DMS153 treated with DMSO at 0.1 percent for 48 hours (cell line): ENCODE measurements around the gene RETNLB.
A peak's percentile ranks its signal among the peaks of the same experiment; 100 is the strongest.

Experiments
- DNase-seq: peaks from one replicate; lab custom pipeline; 2025; ENCODE audit not compliant: unreplicated experiment; lab: John Stamatoyannopoulos, UW

The RETNLB gene, protein sequence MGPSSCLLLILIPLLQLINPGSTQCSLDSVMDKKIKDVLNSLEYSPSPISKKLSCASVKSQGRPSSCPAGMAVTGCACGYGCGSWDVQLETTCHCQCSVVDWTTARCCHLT

DNA sequence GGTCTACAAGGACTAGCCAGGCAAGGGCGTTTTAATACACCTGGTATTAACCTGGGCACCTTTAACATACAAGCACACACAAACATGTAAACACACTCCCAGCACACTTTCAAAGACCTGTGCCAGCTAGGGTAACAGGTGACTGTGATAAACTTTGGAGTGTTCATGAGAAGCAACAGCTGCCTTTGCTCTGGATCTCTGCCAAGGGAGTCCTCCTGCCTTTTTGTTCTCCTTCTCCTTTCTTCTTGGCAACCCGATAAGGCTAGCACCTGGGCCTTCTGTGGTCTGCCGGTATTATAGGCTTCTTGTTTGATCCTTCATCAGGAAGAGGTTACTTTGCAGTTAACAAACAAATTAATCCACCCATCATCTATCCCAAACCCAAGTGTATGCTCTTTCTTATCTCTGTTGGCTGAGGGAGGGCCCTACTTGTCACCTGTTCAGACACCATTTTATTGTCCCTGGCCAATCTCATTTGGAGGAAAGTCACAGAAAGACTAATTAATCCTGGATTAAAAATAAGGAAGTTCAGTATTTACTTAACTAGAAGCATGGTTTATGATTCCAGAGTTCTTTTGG, at the start of gene RETNLB:
Gene RETNLB, minus strand, starts transcription at position 7 of the 579 bp plus-strand sequence. CDS start 225 bp downstream, outside the sequence.
- peak; percentile 24 for DNase-seq

DNA sequence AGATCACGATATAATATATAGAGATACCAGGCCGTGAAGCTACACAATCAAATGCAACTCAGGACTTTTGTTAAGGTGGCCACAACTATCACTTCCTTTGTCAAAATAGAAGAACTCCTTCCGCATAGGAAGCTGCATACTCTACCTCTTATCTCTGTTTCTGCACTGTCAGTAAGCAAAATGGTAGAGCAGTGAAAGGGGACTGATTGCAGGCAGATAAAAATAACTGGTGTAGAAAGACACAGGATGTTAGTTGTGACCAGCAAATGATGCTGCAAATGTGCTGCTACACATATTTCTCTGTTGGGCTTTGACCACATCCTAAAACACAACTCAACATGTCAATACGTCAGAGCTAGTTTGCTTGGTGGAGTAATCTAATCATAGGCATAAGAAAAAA, 49.1 kb upstream of the RETNLB start:
- no peak for DNase-seq

DNA sequence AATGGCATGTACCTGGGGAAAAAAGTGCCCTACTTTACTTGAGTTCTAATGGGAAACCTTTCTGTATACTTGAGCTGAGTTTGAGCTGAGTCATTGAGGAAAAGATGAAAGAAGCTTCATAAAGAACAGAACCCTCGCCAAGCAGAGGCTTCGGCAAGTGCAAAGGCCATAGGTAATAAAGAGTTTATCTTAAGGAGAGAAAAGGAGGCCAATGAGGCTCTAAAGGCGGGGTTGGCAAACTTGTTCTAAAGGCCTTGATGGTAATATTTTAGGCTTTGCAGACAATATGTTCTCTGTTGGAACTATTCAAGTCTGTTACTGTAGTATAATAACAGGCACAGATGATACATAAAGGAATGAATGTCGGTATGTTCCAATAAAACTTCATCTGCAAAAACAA, 47.8 kb upstream of the RETNLB start:
- DNase-seq: no peak

DNA sequence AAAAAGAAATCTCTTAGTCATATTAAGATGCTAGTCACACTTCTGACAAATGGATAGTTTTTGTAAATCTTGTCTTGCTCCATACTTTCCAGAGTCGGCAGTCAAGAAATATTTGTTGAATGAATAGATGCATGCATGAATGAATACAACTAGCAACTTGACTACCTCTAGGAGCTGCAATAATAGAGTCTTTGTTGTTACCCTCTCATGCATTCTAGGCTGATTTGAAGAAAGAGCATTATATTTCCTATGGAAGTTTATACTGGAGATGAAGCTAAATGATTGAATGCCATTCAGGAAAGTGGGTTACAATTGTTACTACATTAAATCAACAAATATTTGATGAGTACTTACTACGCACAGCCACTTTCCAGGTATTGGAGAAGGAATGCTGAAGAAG, 47.2 kb upstream of the RETNLB start:
- no peak for DNase-seq

DNA sequence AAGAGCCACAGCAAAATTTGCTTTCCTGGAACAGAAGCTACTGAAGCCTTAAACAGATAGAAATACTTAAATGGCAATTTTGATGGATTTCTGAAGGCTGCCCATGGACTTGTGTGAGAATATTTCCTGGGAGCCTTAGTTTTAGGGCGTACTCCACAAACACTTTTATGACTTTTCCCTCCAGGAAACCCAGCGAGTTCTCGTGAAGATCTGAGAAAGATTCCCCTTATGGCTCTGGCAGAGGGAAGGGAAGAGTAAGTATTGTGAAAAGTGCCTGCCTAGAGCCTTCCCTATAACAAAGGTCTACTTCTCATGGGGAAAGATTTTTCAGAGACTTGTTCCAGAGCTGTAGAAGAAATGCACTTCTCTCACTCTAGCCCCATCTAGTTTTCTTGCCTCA, 34.3 kb upstream of the RETNLB start:
- DNase-seq: no peak

DNA sequence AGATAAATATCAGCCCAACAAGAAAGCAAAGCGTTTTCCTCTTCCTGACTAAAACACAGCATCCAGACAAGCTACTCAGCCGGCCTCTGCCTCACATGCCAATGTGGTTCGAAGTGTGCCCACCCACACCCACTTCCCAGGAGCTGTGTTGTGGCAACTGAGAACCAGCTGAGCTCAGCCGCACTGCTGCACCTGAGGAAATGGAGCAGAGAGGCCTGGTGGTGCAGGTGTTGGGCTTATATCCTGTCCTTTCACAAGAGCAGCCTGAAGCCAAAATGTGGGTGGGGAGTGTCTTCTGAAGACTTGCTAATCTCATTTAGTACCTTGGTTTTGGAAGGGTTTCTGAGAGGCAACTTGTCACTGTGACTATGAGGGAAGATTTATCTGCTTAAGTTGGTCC, 23.0 kb upstream of the RETNLB start:
- DNase-seq: no peak

DNA sequence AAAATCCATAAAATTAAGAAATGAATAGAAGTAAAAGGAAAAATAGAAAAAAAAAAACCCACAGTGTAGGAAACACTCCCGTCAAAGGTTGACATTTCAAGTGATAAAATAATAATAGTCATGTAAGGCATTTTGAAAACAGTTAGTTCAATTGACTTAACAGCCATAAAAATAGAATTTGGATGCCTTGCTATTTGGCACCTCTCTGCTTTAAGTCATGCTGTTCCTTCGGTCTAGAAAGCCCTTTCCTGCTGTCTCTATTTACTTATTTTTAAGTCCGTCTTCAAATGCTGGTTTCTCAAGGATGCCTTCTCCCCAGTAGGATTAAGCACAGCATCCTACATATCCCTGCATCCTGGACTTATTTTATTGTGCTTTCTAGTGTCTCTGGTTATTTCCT, 22.3 kb upstream of the RETNLB start:
- DNase-seq: no peak

DNA sequence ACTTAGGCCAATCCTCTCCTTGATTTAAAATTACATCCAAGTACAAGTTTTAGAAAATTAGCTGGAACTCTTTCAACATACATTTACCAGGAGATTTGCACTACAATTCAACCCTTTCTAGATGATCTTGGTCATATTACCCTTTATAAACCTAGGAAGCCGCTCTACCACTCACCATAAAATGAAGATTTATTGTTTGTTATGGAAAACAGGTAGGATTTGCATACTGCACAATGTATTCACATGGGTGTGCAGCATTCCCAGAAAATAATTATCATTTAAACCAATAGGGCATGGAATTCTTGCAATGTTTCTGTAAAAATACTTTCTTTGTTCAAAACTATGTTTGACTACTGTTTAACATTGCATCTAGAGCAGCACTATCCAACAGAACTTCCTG, 18.4 kb upstream of the RETNLB start:
- no peak for DNase-seq

DNA sequence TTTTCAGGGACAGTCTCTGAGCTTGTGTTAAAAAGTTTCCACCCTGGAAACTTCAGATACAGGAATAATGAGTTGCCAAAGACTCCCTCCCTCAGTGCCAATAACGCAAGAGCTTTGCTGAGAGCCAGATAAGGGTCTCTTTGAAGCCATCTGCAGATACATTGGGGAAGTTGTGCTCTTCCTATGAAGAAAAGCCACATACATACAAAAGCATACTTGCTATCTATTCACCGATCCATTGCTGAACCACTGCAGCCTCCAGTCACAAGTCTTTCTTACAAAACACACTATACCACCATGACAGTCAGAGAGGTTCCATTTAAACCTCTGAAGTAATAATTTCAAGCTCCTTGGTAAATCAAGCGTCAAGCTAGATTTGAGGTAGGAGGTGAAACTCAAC, 10.0 kb upstream of the RETNLB start:
- DNase-seq: no peak

DNA sequence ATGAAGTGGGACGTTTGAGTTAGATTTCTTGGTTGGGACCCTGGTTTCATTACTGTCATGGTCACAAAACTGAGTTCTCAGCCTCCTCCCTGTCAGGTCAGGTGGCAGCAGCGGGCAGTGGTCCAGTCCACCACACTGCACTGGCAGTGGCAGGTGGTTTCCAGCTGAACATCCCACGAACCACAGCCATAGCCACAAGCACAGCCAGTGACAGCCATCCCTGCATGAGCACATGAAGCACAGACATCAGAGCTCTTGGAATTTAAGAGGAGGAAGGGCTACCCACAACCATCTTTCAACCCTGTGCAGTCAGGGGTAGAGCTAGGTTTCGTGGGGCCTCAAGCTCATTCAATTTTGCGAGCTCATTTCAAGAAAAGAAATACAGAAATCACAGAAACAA, 1.5 kb downstream of the RETNLB start:
- no peak for DNase-seq

DNA sequence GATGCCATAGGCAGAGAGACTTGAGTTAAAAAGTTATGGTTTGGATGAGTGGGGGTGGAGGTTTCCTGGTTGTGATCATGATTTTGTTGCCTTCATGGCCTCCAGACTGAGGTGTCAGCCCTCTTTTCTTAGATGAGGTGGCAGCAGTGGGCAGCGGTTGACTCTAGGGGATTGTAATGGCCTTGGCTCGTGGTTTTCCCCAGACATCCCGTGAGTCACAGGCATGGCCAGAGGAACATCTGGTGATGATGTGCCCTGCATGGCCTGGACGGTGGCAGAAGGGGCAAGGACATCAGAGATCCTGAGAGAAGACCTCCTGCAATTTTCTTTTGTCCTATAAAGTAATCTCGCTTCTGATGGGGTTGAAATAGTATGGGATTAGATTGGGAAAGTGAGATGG, 12.4 kb downstream of the RETNLB start:
- no peak for DNase-seq

DNA sequence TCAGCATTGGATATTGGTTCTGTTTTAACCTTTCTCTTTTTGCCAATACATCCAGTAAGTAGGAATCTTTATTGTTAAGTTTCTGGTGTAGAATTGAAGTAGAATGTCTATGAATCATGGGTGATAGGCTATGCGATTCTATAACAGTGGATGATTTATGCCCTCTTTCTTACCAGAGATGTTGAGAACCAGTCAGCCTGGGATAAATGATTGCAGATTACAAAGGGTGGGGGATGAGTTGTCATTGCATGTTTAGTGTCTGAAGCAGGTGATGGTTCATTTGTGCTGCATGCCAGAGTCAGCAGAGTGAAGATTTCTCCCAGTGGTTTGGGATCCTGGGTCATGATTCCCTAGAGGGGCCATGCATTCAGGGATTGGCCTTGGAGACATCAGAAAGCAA, 14.3 kb downstream of the RETNLB start:
- DNase-seq: no peak

DNA sequence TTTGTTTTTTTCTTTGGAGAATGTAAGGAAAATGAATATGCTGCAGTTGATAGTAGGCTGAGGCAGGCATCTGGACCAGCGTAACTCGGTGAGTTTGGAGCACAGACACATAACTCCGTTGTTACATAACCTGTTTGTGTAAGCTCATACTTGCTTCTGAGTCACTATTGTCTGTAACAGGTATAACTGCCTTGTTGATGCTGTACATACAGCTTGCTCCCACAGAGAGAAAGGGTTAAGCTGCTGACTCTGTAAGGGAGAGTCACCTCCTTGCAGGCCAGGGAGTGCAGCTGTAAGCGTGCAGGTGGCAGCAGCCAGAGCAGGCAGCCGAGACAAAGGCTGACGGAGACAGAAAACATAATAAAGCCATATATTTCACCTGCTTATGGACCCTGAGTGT, 20.4 kb downstream of the RETNLB start:
- no peak for DNase-seq

DNA sequence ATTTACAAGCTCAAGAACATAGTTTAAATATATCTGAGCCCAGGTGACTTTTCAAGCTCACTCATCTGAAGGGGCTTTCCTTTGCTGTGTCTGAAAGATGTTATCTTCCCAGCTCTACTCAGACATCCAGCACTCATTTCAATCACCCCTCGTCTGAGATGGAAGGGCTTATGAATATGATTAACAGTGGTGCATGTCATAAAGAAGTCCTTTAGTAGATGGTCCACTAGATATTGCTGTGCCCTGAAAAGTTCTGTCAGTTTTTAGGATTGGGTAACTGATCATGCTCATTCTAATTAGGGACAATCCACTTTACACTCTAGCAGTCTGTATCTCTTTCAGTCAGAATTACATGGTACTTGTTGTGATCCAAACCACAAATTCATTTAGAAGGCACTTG, 28.3 kb downstream of the RETNLB start:
- DNase-seq: no peak

DNA sequence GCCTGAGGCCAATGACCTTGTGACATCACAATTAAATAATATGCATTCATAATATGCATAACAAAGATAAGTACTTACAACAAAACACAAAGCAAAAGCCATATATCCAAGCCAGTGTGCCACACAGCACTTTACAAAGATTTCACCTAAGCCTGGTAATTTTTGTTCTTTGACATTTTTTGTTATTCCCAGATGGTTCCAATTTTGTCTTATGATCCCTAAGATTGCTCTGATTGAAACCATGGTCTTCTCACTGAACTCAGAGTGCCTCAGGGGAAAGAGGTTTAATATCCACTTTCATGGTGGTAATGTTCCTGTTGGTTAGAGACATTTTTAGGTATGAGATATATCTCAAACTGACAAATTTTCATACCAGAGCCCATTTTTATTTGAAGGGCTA, 29.1 kb downstream of the RETNLB start:
- DNase-seq: no peak

DNA sequence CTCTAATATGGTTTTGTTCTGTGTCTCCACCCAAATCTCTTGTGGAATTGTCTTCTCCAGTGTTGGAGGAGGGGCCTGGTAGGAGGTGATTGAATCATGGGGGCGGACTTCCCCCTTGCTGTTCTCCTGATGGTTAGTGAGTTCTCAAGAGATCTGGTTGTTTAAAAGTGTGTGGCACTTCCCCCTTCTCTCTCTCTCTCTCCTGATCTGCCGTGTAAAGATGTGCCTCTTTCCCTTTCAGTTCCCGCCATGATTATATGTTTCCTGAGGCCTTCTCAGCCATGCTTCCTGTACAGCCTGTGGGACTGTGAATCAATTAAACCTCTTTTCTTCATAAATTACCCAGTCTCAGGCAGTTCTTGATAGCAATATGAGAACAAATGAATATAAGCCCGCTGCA, 33.1 kb downstream of the RETNLB start:
- no peak for DNase-seq

DNA sequence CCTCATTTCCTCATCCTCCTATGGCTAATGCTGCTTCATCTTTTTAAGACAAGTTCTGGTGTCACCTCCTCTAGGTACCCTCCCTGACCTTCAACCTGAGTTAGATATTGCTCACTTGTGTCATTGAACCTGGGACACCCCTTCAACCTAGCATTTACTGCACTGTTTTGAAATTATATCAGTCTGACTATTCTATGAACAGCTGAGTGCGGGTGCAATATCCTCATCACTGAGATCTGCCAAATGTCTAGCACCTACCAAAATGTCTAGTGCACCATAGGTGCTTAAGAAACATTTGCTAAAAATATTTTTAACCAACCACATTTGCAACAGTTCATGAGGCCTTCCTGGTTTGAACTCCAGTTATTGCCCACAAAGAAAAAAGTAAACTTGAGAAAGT, 34.5 kb downstream of the RETNLB start:
- DNase-seq: no peak

DNA sequence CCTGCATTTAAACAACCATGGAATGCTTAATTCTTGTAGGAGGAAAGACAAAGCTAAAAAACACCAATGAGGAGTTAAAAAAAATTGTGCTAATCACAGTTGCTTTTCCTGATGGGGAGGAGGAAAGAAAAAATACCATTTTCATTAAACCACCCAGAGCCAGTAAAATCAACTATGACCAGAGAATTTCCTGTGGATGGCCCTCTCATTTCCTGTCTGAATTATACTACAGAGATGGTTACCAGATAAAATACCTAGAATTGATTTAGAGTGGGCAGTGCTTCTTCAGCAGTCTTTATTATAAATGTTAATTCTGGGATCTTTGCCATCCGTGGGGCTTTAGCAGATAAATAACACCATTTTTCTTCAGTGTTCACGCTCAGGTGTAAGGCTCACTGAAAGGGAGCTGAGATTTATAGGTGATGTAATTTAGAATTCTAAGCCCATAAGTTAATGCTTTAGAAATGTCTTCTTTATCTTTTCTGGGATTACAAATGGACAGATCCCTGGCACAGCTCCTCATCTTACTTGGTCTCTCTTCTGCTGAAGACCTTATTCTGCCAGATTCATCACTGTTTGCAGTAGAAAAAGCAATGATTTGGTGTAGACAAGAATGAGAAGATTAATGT, 37.9 kb downstream of the RETNLB start:
- DNase-seq: no peak

DNA sequence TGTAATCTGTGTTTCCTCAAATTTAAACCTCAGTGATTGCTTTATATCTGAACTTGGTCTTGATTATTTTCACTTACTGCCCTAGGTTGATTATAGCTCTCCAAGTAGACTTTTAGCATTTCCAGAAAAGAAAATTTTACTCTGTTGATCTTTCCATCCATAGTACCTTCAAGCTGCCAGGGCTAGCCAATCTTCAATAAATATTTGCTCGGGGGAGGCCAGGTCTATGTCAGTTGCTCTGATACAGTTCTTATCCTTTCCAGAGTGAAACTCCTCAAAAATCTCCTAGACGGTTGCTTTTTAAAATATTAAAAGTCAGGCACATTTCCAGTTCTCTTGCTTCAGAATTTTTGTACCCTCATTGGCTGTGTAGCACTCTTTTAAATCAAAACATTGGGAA, 38.8 kb downstream of the RETNLB start:
- no peak for DNase-seq

DNA sequence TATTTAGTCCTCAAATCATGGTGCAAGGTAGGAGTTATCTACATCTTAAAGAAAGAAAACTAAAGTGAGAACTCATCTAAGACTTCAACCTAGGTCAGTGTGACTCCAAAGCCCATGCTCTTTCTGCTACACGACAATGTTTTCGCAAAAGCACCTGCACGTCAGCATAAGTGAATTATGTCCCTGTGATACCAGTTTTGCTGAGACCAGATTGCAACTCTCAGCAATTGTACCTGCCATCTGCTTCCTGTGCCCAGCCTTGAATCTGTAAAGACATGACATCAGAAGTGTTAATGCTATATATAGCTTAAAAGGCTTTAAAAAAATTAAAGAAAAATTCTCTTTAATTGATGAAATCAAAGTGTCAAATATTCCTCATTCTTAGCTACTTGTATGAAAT, 43.4 kb downstream of the RETNLB start:
- peak; percentile 25 for DNase-seq

DNA sequence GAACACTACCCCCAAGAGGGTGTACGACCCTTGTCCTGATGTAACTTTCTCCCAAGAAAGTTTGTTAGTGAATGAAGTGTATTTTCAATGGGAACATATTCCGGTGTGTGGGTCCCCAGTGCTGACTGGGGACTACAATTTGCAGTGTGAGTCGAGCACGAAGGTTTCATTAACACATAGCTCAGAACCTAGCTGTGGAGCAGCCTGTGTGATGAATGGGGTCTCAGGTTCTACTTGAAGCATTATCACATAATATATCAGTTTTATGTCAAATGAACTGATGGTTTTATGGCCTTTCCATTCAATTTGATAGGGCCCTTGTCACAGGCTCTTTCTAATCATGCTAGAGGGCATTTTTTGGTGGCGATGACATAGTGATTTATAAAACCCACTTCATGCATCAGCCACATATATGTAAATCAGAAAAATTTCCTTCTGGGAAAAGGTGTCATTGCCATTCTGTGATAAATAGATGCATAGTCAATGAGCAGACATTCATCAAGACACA, 44.1 kb downstream of the RETNLB start:
- DNase-seq: no peak
